ENCODE data around the gene IQCM.

The IQCM gene

GRCh38 chr4:149353241-149353640 is 462.4 kb downstream of the IQCM start:
- TF ChIP-seq, protein P1, sequence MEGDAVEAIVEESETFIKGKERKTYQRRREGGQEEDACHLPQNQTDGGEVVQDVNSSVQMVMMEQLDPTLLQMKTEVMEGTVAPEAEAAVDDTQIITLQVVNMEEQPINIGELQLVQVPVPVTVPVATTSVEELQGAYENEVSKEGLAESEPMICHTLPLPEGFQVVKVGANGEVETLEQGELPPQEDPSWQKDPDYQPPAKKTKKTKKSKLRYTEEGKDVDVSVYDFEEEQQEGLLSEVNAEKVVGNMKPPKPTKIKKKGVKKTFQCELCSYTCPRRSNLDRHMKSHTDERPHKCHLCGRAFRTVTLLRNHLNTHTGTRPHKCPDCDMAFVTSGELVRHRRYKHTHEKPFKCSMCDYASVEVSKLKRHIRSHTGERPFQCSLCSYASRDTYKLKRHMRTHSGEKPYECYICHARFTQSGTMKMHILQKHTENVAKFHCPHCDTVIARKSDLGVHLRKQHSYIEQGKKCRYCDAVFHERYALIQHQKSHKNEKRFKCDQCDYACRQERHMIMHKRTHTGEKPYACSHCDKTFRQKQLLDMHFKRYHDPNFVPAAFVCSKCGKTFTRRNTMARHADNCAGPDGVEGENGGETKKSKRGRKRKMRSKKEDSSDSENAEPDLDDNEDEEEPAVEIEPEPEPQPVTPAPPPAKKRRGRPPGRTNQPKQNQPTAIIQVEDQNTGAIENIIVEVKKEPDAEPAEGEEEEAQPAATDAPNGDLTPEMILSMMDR (IDR thresholded peaks at IDR 0.05) = no peak

DNA sequence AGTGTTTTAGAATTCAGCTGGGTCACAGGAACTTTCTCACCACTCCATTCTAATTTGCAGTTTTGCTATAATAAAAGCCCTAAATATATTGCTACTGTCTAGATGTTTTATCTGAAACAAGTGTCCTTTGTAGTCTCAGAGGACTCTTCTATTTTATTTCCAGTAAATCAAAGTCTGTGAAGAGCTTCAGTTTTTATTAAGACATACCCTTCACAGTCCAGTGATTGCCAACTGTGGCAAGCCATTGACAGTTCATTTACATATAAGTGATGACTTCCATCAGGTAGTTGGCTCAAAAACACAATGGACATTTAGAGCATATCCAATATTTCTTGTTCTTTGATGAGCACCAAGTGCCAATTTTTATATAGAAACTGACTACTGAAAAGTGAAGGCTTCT is 466.1 kb downstream of the IQCM start:
- TF ChIP-seq, protein P1 (IDR thresholded peaks at IDR 0.05) = no peak

- TF ChIP-seq, protein P1 (IDR thresholded peaks at IDR 0.05) = no peak
Observed at GRCh38 chr4:149347139-149347538, 468.5 kb downstream of the IQCM start.

DNA sequence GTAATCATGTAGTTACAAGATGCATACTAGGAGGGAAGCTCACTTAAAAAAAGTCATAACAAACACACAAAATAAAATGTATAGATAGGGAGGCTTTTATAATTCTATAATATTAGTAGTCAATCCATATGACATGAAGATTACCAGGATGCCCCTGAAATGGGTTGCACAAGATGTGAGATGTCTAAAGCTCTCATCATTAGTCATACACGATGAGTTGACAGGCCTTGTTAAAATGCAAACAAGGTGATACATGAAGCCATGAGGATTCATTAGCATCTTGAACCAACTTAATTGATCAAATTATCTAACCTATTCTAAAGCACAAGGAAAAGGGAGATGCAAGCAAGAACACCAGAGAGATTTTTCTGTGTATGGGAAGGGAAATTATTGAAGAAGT is 470.2 kb downstream of the IQCM start:
- TF ChIP-seq, protein P1 (IDR thresholded peaks at IDR 0.05) = no peak

- TF ChIP-seq, protein P1 (IDR thresholded peaks at IDR 0.05) = no peak
Observed at GRCh38 chr4:149344436-149344835, 471.2 kb downstream of the IQCM start.

DNA sequence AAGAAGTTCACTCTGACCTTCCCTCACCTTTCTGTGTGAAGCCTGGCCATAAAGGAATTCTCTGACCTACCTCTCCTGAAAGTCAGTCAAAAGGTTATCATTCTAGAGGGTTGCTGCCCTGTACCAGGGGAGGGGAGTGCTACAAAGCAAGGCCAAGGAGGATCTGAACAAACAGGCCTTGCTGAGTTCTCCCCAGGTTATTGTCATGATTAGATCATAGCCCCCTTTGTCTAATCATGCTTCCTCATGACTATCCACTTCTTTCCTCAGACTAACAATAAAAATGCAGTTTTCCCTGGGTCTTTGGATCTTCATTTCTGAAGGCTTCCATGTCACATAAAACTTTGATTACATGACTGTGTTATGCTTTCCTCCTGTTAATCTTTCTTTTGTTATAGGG is 472.0 kb downstream of the IQCM start:
- TF ChIP-seq, protein P1 (IDR thresholded peaks at IDR 0.05) = no peak

GRCh38 chr4:149328161-149328560 is 487.5 kb downstream of the IQCM start:
- TF ChIP-seq, protein P1 (IDR thresholded peaks at IDR 0.05) = no peak

- TF ChIP-seq, protein P1 (IDR thresholded peaks at IDR 0.05) = no peak
Observed at GRCh38 chr4:149322203-149322602, 493.4 kb downstream of the IQCM start.

Measured in LNCAP (cell line).